ENCODE measurements around the gene TP63.

TP63 gene

GRCh38 chr3:189714991-189715961 is 84.1 kb downstream of the TP63 start:
- no peak overlapping the region for H3K9ac ChIP-seq (ENCODE audit: low read depth in 1 of 2, low read length in 2 of 2)
- no peak overlapping the region for H3K4me3 ChIP-seq (ENCODE audit: low read depth in 1 of 2, low read length in 2 of 2)
- H3K9me3 ChIP-seq (ENCODE audit: control insufficient read depth in 1 of 2, low read length in 2 of 2): no peaks in the 10 kb centered on the region
- H3K27ac ChIP-seq (ENCODE audit: low read depth, low read length): no peak overlapping the region
- peaks cover 0 to 4% of the 10 kb centered on the region in 2 donors for H3K4me1 ChIP-seq (ENCODE audit: control insufficient read depth in 1 of 2, insufficient read depth in 2 of 2, low read length in 2 of 2)
- no peaks in the 10 kb centered on the region for H3K36me3 ChIP-seq (ENCODE audit: control insufficient read depth in 1 of 2, insufficient read depth in 2 of 2, low read length in 2 of 2)
- no peaks in the 10 kb centered on the region for H3K27me3 ChIP-seq (ENCODE audit: control insufficient read depth in 1 of 2, insufficient read depth in 2 of 2, low read length in 2 of 2)

GRCh38 chr3:189718215-189718614 is 87.0 kb downstream of the TP63 start:
- no peaks in the 10 kb centered on the region for H3K36me3 ChIP-seq (ENCODE audit: control insufficient read depth in 1 of 2, insufficient read depth in 2 of 2, low read length in 2 of 2)
- H3K27ac ChIP-seq (ENCODE audit: low read depth, low read length): no peak overlapping the region
- H3K27me3 ChIP-seq (ENCODE audit: control insufficient read depth in 1 of 2, insufficient read depth in 2 of 2, low read length in 2 of 2): no peaks in the 10 kb centered on the region
- H3K9me3 ChIP-seq (ENCODE audit: control insufficient read depth in 1 of 2, low read length in 2 of 2): no peaks in the 10 kb centered on the region
- H3K4me1 ChIP-seq (ENCODE audit: control insufficient read depth in 1 of 2, insufficient read depth in 2 of 2, low read length in 2 of 2): peaks cover 0 to 4% of the 10 kb centered on the region in 2 donors
- H3K4me3 ChIP-seq (ENCODE audit: low read depth in 1 of 2, low read length in 2 of 2): no peak overlapping the region
- H3K9ac ChIP-seq (ENCODE audit: low read depth in 1 of 2, low read length in 2 of 2): no peak overlapping the region

GRCh38 chr3:189720736-189721417 is 89.7 kb downstream of the TP63 start:
- Histone ChIP-seq H3K4me1 (ENCODE audit: control insufficient read depth in 1 of 2, insufficient read depth in 2 of 2, low read length in 2 of 2) (peaks cover 0 to under 1% of the 10 kb centered on the region in 2 donors), H3K9me3 (ENCODE audit: control insufficient read depth in 1 of 2, low read length in 2 of 2) (no peaks in the 10 kb centered on the region), H3K36me3 (ENCODE audit: control insufficient read depth in 1 of 2, insufficient read depth in 2 of 2, low read length in 2 of 2) (no peaks in the 10 kb centered on the region), H3K9ac (ENCODE audit: low read depth in 1 of 2, low read length in 2 of 2) (no peak overlapping the region), H3K4me3 (ENCODE audit: low read depth in 1 of 2, low read length in 2 of 2) (no peak overlapping the region), H3K27me3 (ENCODE audit: control insufficient read depth in 1 of 2, insufficient read depth in 2 of 2, low read length in 2 of 2) (no peaks in the 10 kb centered on the region), H3K27ac (ENCODE audit: low read depth, low read length) (no peak overlapping the region)

- no peaks in the 10 kb centered on the region for H3K9me3 ChIP-seq (ENCODE audit: control insufficient read depth in 1 of 2, low read length in 2 of 2)
- no peaks in the 10 kb centered on the region for H3K27me3 ChIP-seq (ENCODE audit: control insufficient read depth in 1 of 2, insufficient read depth in 2 of 2, low read length in 2 of 2)
- no peaks in the 10 kb centered on the region for H3K36me3 ChIP-seq (ENCODE audit: control insufficient read depth in 1 of 2, insufficient read depth in 2 of 2, low read length in 2 of 2)
- H3K4me1 ChIP-seq (ENCODE audit: control insufficient read depth in 1 of 2, insufficient read depth in 2 of 2, low read length in 2 of 2): no peaks in the 10 kb centered on the region
- no peak overlapping the region for H3K27ac ChIP-seq (ENCODE audit: low read depth, low read length)
- no peak overlapping the region for H3K4me3 ChIP-seq (ENCODE audit: low read depth in 1 of 2, low read length in 2 of 2)
- H3K9ac ChIP-seq (ENCODE audit: low read depth in 1 of 2, low read length in 2 of 2): no peak overlapping the region
Observed at GRCh38 chr3:189721873-189722665, 90.9 kb downstream of the TP63 start.

DNA sequence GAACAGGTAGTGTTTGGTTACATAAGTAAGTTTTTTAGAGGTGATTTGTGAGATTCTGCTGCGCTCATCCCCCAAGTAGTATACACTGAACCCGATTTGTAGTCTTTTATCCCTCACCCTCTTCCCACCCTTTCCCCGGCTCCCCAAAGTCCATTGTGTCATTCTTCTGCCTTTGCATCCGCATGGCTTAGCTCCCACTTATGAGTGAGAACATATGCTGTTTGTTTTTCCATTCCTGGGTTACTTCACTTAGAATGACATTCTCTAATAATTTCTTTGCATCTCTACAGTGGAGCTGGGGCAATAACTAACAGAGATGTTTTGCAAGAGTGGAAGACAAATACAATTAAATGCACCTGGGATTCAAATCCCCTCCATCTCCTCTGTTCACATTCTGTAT is 93.2 kb downstream of the TP63 start:
- Histone ChIP-seq H3K27me3 (ENCODE audit: control insufficient read depth in 1 of 2, insufficient read depth in 2 of 2, low read length in 2 of 2) (no peaks in the 10 kb centered on the region), H3K4me3 (ENCODE audit: low read depth in 1 of 2, low read length in 2 of 2) (no peak overlapping the region), H3K9me3 (ENCODE audit: control insufficient read depth in 1 of 2, low read length in 2 of 2) (no peaks in the 10 kb centered on the region), H3K9ac (ENCODE audit: low read depth in 1 of 2, low read length in 2 of 2) (no peak overlapping the region), H3K4me1 (ENCODE audit: control insufficient read depth in 1 of 2, insufficient read depth in 2 of 2, low read length in 2 of 2) (no peaks in the 10 kb centered on the region), H3K36me3 (ENCODE audit: control insufficient read depth in 1 of 2, insufficient read depth in 2 of 2, low read length in 2 of 2) (no peaks in the 10 kb centered on the region), H3K27ac (ENCODE audit: low read depth, low read length) (no peak overlapping the region)

DNA sequence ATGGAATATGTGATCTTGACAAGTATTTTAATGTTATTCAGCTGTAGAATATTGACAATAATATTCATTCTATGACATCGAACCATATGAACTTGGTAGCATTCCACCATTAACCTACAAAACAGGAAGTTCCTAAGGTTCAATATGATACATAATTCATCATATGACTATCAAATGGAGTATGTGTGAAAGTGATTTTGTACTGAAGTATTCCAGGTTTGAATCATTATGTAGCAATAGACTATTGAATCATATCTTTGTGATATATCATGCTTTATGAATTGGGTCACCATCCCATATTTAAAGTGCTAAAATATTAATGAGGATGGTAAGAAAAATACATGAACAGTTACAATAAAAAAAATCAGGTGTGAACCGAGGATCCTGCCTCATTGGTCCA is 95.1 kb downstream of the TP63 start:
- Histone ChIP-seq H3K27me3 (ENCODE audit: control insufficient read depth in 1 of 2, insufficient read depth in 2 of 2, low read length in 2 of 2) (no peaks in the 10 kb centered on the region), H3K9me3 (ENCODE audit: control insufficient read depth in 1 of 2, low read length in 2 of 2) (no peaks in the 10 kb centered on the region), H3K4me1 (ENCODE audit: control insufficient read depth in 1 of 2, insufficient read depth in 2 of 2, low read length in 2 of 2) (no peaks in the 10 kb centered on the region), H3K4me3 (ENCODE audit: low read depth in 1 of 2, low read length in 2 of 2) (no peak overlapping the region), H3K36me3 (ENCODE audit: control insufficient read depth in 1 of 2, insufficient read depth in 2 of 2, low read length in 2 of 2) (no peaks in the 10 kb centered on the region), H3K27ac (ENCODE audit: low read depth, low read length) (no peak overlapping the region), H3K9ac (ENCODE audit: low read depth in 1 of 2, low read length in 2 of 2) (no peak overlapping the region)

DNA sequence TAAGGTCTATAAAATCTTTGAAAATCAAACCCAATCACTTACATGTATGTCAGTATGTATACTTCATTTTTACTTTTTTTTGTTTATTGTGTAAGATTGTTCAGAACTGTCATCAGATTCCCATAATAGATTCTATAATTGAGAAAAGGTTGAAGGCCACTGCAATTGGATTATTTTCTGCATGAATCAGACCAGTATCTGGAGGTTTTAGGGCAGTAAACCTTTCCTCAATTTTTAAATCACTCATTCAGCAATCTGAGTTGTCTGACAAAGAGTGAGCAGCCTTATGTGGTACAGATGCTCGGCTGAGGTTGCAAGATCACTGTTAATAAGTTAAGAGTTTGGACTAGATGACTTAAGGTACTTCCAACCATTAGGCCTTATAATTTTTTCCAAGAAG is 96.0 kb downstream of the TP63 start:
- Histone ChIP-seq H3K9ac (ENCODE audit: low read depth in 1 of 2, low read length in 2 of 2) (no peak overlapping the region), H3K4me3 (ENCODE audit: low read depth in 1 of 2, low read length in 2 of 2) (no peak overlapping the region), H3K36me3 (ENCODE audit: control insufficient read depth in 1 of 2, insufficient read depth in 2 of 2, low read length in 2 of 2) (no peaks in the 10 kb centered on the region), H3K27me3 (ENCODE audit: control insufficient read depth in 1 of 2, insufficient read depth in 2 of 2, low read length in 2 of 2) (no peaks in the 10 kb centered on the region), H3K4me1 (ENCODE audit: control insufficient read depth in 1 of 2, insufficient read depth in 2 of 2, low read length in 2 of 2) (no peaks in the 10 kb centered on the region), H3K27ac (ENCODE audit: low read depth, low read length) (no peak overlapping the region), H3K9me3 (ENCODE audit: control insufficient read depth in 1 of 2, low read length in 2 of 2) (no peaks in the 10 kb centered on the region)

DNA sequence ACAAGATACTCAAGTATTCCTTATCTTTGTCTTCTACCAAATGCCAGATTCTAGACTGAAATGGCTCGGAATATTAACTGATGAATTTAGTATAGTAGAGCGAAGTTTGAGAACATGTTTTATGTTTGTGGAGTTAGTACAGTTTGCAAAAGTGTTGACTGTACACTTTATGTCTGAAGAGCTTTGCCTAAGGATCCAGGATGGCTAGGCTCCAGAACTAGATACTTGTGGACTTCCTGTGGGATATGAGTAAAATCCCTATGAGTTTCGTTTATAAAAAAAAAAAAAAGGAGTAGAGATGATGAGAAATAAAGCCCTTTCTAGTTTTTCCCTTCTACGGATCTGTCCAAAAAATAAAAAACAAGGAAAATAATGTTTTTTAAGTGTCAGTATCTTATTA is 96.7 kb downstream of the TP63 start:
- Histone ChIP-seq H3K9me3 (ENCODE audit: control insufficient read depth in 1 of 2, low read length in 2 of 2) (no peaks in the 10 kb centered on the region), H3K4me1 (ENCODE audit: control insufficient read depth in 1 of 2, insufficient read depth in 2 of 2, low read length in 2 of 2) (no peaks in the 10 kb centered on the region), H3K4me3 (ENCODE audit: low read depth in 1 of 2, low read length in 2 of 2) (no peak overlapping the region), H3K27me3 (ENCODE audit: control insufficient read depth in 1 of 2, insufficient read depth in 2 of 2, low read length in 2 of 2) (no peaks in the 10 kb centered on the region), H3K27ac (ENCODE audit: low read depth, low read length) (no peak overlapping the region), H3K9ac (ENCODE audit: low read depth in 1 of 2, low read length in 2 of 2) (no peak overlapping the region), H3K36me3 (ENCODE audit: control insufficient read depth in 1 of 2, insufficient read depth in 2 of 2, low read length in 2 of 2) (no peaks in the 10 kb centered on the region)

- H3K27me3 ChIP-seq (ENCODE audit: control insufficient read depth in 1 of 2, insufficient read depth in 2 of 2, low read length in 2 of 2): no peaks in the 10 kb centered on the region
- no peak overlapping the region for H3K27ac ChIP-seq (ENCODE audit: low read depth, low read length)
- H3K9me3 ChIP-seq (ENCODE audit: control insufficient read depth in 1 of 2, low read length in 2 of 2): no peaks in the 10 kb centered on the region
- no peaks in the 10 kb centered on the region for H3K4me1 ChIP-seq (ENCODE audit: control insufficient read depth in 1 of 2, insufficient read depth in 2 of 2, low read length in 2 of 2)
- H3K4me3 ChIP-seq (ENCODE audit: low read depth in 1 of 2, low read length in 2 of 2): no peak overlapping the region
- H3K36me3 ChIP-seq (ENCODE audit: control insufficient read depth in 1 of 2, insufficient read depth in 2 of 2, low read length in 2 of 2): no peaks in the 10 kb centered on the region
- H3K9ac ChIP-seq (ENCODE audit: low read depth in 1 of 2, low read length in 2 of 2): no peak overlapping the region
Observed at GRCh38 chr3:189728915-189729314, 97.7 kb downstream of the TP63 start.

GRCh38 chr3:189734061-189734460 is 102.9 kb downstream of the TP63 start:
- H3K27ac ChIP-seq (ENCODE audit: low read depth, low read length): no peak overlapping the region
- H3K9ac ChIP-seq (ENCODE audit: low read depth in 1 of 2, low read length in 2 of 2): no peak overlapping the region
- H3K4me1 ChIP-seq (ENCODE audit: control insufficient read depth in 1 of 2, insufficient read depth in 2 of 2, low read length in 2 of 2): no peaks in the 10 kb centered on the region
- no peaks in the 10 kb centered on the region for H3K9me3 ChIP-seq (ENCODE audit: control insufficient read depth in 1 of 2, low read length in 2 of 2)
- H3K4me3 ChIP-seq (ENCODE audit: low read depth in 1 of 2, low read length in 2 of 2): no peak overlapping the region
- no peaks in the 10 kb centered on the region for H3K36me3 ChIP-seq (ENCODE audit: control insufficient read depth in 1 of 2, insufficient read depth in 2 of 2, low read length in 2 of 2)
- no peaks in the 10 kb centered on the region for H3K27me3 ChIP-seq (ENCODE audit: control insufficient read depth in 1 of 2, insufficient read depth in 2 of 2, low read length in 2 of 2)

All from duodenal mucosa (tissue), 2 donors.